HK-2 (cell line): Measurements from ENCODE around the gene KRT36.

Experiments used
- DNase-seq: peaks from one replicate; pipeline ENCODE4 v3.0.0-alpha.2; 2018; ENCODE audit not compliant: unreplicated experiment

KRT36 gene

DNA sequence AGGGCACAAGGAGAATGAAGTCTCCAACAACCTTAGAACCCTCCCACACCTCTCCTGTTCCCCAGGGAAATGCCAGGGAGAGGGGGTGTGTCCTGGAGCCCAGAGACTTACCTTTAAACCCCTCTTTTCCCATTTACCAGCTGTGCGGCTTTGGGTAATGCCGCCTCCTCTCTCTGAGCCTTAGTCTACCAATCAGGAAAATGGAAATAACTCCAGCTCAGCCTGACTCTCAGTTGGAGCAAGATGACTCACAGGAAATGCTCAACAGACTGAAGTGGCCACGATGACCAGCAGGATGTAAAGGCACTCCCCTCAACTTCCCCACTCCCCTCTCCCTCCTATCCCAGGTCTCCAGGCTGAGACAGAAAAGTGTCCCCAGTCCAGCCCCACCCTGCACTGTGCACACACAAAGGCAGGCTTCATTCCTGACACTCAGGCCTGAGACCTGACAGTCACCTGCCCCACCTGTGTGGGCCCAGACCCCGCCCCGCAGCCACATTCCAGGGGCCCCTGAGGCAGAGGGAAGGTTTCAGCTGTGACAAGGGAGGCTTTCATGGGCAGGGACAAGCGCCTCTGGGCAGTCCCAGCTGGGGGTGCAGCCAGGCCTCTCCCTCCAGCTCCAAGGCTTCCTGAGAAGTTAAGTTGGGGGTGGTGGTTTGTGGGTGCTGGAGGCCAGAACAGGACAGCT, 32.0 kb upstream of the KRT36 start:
- DNase-seq = peak; percentile 86

DNA sequence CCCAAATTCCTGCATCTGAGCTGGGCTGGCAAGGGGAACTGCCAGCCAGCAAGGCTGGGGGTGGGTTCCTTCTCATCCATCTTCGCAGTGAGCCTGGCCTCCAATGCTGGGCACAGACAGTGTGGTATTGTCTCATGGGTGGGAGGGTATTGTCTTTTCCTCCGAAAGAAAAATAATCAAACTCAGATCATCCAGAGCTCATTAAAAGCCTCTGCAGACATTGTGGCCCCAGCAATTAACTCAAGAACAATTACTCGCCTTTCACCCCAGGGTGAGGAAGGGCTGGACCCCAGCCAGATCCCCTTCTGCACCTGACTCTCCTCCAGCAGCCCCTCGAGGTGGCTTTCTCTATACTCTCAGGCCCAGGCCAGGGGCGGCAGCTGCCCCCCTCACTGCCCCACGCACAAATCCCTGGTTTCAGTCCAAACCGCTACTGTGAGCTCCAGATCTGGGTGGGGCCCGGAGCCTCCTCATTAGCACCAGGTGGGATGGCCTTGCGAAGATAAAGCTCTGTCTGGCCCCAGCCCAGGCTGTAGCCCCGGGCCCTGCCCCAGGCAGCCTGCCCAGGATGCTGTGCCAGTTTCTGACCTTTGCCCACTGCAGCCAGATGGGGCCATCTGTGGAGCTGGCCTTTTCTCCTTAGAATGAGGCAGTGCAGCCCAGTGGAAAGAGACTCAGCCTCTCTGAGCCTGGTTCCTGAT, 31.3 kb upstream of the KRT36 start:
- no peak for DNase-seq

DNA sequence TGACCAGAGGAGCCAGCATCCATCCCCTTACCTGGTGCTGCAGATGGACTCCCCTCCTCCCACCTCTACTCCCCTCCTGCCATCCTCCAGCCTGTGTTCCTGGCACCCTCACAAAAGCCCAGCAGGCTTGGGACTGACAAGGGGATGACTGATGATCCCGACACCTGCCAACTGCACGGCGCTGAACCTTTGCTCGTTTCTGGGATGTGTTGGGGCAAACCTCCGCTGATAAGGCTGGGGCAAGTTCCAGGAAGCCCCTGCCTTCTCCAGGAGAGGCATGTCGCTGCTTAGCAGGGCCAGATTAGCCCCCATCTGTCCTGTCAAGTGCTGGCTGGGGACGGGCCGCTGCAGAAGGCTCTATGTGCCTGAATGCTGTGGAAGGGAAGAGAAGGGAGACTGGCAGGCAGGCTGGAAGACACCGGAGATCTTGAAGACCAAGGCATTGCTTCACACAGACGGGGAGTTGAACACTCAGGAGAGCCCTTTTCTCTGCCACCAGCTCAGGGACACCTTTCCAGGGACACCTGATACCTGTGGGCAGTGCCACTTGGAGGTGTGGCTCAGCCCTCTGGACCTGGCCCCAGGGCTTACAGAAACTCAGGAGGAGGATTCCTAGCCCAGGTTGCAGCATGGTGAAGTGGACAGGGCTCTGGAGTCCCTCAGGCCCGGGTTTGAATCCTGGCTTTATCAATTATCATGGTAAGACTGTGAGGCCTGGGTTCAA, 30.0 kb upstream of the KRT36 start:
- no peak for DNase-seq

DNA sequence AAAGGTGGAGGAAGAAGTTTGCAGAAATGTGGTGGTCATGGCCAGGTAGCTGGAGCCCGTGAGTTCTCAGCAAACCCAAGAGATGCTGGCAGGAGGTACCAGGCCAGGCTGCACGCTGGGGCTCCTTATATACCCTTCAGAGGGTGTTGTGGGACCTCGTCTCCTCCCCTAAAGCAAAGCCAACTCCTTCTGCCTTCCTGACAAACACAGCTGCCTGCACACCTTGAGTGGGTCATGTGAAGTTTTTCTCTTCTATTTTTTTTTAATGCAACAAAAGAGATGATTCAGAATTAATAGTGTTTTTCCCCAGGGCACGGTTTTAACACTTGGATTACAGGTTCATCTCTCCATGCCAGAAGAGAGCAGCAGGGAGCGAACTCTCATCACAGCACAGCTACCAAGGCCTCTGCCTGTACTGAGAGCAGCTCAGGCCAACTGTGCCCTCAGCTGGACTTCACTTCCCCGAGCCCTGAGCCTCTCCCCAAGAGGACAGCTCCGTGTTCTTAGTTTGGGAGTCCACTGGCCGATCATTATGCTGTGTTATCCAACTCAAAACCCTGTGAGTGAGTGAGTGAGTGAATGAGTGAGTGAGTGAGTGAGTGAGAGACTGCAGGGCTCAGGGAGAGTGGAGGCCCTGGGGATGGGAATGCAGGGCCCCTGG, 29.2 kb upstream of the KRT36 start, which contains the start of gene KRT15:
KRT15 (minus strand) TSS at position 102 of the 661 bp plus-strand sequence; CDS start at position 39, 63 bp downstream.
- no peak for DNase-seq

DNA sequence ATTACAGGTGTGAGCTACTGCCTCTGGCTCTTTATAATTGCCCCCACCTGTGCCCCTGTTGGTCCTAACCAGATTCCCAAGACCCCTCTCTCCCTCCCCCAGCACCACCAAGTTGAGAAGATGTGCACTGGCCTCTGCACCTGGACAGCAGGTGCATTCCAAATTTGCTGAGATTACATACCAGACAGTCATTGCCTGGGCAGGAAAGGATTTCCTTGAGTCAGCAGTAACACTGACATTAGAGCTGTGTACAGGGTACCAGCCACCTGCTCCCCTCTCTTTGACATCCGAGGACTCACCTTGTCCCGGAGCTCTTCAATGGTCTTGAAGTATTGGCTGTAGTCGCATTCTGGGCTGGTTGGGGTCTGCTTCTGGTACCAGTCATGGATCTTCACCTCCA, 28.3 kb upstream of the KRT36 start:
- DNase-seq = no peak

DNA sequence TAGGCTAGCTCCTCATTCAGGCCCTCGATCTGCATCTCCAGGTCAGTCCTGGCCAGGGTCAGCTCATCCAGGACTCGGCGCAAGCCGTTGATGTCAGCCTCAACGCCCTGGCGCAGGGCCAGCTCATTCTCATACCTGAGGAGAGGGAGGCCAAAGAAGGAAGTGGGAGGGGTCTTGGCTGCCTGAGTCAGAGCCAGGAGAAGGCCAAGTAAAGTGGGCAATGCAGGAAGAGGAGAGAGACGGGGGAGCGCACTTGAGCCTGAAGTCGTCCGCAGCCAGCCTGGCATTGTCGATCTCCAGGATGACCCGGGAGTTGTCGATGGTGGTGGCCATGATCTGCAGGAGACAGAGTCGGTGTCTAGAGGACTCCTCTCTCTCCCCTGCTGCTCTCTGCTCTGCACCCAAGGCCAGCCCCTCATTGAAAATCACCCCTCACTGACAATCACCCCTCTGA, 27.1 kb upstream of the KRT36 start:
- DNase-seq = no peak

DNA sequence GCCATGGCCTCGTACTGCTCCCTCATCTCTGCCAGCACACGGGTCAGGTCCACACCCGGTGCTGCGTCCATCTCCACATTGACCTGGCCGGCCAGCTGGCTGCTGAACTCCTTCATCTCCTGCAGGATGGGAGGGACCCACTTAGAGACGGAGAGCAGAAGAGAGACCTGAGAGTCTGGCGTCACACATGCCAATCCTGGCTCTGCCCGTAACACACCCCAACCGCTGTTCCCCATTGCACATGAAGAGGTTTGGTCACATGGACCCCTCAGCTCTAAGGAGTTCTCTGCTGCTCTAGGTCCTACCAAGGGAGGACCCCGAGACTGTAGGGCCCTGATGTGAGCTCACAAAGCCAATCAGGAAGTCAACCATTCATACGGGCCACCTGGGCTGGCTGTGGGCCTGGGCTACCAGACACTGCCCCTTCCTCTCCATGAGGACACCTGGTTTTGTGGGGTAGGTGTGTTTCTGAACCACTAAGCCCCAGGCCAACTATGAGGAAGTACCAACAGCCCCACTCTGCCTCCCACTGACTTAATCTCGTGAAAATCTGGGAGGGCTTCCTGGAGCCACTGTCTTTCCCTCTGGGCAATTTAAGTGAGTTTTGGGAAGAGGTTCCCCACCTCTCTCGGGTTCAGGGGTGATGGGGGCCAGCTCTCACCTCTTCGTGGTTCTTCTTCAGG, 26.6 kb upstream of the KRT36 start:
- no peak for DNase-seq

DNA sequence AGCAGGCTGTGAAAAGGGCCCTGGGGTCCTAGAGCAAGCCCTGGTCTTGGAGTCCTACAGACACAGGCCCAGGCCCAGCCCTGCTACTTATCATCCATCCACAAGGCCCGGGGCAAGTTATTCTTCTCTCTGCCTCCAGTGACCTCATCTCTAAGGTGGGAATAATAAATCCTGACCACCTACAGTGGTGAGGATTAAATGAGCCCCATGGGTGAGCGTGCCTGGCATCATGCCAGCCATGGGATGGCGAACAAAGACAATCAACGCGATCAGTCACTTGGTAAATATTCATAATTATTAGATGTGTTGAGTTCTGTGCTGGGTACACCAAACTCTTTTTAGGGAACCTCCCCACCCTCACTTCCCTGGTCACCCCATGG, 23.4 kb upstream of the KRT36 start:
- no peak for DNase-seq

DNA sequence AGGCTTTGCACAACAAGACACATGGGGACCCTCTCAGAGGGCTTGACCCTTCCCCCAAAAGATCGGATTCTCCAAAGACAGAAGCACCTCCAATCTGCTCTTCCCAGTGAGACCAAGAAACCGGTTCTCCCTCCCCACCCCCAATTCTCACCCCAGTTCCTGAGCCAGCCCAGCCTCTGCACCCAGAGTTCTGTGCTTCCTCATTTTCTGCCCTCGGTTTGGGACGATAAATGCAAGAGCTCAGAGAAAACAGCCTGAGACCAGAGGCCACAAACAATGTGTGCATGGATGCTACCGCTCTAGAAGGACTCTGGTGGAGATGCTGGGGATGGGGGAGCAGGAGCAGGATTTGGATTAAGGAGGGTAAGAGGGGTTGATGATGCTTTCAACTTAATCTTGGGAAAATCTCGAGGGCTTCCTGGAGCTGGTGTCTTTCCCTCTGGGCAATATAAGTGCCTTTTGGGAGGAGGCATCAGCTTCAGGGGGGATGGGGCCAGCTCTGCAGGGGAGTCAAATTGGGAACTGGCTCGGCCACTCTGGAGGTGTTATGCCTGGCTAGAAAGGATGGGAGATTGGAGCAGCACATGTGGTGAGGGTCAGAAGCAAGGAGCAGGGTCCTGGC, 22.9 kb upstream of the KRT36 start:
- no peak for DNase-seq

DNA sequence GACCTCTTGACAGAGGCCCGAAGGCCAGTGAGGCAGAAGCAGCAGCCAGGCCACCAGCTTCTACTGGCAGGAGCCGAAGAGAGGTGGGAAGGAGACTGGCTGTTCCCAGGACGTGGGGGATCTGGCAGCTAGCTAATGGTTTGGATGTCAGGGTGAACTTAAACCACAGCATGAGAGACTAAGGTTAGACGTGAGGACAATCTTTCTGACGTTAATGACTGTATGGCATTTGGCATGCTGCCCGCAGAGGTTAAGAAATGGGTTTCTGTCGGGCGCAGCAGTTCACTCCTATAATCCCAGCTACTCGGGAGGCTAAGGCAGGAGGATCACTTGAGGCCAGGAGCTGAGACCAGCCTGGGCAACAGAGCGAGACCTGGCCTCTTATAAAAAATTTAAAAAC, 22.0 kb upstream of the KRT36 start:
- DNase-seq = no peak

DNA sequence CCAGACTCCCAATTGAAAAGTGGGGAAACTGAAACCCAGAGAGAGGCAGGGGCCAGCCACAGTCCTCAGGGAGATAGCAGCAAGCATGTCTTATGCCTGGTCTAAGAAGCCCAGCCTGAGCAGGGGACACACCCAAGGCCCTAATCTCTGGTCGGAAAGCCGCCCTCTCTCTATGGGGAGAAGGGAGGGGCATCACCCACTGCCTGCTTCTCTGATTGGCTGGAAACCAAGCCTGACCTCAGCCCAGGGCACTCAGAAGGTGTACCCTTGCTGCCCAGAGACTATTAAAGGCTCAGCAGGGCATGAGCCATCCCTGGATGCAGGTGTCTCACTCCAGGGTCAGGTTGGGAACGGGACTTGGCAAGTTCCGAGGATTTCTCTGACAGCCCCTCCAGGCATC, 21.4 kb upstream of the KRT36 start:
- DNase-seq = no peak

DNA sequence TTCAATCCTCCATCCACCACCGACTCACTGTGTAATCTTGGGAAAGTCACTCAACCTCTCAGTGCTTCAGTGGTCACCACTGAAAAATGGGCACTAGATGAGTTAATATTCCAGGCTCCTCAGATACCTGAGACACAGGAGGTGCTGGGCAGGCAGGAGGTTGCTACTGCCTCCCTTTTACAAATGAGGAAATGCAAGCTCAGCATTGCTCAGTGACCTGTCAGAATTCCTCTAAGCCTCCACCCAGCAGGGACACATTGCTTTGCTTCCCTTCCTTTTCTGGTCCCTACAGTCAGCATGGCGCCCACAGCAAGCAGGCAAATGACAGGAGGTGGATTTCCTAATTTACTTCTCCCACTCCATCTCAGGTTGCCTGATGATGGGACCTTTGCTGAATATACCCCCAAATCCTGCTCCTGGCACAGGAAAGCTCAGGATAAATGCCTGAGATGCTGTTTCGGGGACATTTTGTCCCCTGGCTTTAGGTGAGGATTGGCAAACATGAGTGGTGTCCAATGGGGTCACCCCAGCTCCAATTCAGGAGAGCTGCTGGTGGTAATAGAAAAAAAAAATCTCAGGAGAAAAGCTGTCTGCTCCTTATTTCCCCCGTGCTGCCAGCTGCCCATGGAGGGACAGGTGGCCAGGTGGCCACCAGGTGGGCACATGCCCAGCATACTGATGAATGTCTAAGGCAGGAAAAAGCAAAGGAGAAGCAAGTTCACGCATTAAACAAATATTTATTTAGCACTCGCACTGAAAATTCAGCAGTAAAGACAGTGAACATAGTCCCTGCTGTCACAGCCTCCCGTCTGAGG, 20.7 kb upstream of the KRT36 start:
- DNase-seq = no peak

DNA sequence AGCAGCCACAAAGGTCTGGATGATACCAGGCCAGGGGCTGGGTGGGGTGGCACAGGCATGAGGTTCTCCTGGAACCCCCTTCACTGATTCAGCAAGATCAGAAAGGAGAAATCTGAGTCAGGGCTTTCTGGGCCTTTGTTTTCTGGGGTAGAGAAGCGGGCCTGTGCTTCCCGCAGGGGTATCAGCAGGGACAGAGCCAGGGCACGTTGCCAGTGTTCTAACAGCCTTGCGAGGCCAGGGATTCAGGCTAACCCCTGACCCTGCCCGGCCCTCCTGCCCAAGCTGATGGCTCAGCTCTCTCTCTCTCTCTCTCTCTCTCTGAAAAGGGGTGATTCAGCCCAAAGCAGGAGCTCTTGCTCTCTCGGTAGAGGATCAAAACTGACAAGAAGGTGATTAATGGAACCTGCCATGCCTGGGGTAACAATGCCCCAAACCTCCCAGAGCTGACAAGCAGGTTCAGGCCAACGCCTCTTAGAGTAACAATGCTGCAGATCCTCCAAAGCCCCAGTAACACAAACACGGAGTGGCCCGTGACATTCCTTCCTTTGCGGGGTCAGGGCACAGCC, 17.7 kb upstream of the KRT36 start:
- DNase-seq = no peak

DNA sequence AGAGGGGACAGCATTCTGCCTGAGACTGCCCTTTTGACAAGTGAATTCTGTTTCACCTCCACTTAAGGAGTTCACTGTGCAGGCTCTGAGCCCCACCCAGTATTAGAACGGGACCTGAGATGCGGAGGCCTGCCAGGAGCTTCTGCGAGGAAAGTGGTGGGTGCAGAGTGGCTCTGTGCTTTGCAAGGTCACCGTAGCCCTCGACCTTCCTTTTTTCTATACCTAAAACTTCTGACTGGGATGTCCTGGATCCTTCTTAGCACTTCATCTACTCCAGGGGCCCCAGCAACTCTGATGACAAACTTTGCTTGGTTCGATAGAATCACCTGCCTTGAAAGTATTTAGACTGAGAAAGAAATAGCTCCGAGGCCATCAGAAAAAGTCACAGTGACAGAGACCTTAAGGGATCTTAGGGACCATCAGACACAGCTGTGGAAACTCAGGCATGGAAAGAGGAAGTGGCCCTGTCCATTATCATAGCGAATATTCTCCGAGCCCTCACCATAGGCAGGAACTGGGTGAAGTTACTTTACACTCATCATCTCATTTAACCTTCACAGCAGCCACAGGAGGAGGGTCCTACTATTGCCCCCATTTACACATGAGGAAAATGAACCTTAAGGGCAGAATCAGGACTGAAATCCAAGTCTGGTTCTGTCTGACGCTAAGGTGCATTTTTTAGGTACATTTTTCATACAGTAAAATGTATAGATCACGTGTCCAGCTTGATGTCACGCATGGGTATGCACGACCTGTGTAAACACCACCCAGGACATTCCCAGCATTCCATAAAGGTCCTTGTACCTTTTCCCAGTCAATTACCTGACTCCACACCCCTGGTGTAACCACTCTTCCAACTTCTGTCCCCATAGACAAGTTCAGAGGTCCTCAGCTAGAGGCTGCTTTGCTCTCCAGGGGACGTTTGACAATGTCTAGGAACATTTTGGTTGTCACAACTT, 16.4 kb upstream of the KRT36 start:
- DNase-seq = no peak

DNA sequence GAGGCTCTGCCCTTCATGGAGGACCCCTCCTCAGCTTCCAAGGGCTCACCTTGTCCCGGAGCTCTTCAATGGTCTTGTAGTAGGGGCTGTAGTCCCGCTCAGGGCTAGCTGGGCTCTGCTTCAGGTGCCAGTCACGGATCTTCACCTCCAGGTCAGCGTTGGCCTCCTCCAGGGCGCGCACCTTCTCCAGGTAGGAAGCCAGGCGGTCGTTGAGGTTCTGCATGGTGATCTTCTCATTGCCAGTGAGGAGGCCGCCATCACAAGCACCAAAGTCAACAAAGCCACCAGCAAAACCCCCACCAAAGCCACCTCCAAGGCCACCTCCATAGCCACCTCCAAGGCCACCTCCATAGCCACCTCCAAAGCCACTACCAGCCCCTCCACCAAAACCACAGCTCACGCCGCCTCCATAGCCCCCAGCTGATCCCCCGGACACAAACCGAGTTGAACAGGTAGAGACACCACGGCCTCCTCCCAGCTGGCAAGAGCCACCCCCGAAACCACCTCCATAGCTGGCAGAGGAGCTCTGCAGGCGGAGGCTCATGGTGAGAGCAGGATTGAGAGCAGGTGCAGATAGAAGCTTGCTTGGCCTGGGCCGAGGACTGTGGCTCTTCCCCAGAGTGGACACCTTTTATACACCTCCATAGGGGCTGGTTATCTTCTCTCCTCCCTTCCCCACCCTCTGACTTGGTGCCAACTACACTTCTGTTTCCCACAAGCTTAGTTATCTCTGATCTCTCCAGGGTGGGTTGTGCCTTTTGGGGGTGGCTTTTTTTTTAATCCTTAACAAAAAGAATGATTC, 15.5 kb upstream of the KRT36 start, which contains the start of gene KRT13:
KRT13 (minus strand) TSS at position 606 of the 802 bp plus-strand sequence; CDS start at position 544, 62 bp downstream.
- no peak for DNase-seq

DNA sequence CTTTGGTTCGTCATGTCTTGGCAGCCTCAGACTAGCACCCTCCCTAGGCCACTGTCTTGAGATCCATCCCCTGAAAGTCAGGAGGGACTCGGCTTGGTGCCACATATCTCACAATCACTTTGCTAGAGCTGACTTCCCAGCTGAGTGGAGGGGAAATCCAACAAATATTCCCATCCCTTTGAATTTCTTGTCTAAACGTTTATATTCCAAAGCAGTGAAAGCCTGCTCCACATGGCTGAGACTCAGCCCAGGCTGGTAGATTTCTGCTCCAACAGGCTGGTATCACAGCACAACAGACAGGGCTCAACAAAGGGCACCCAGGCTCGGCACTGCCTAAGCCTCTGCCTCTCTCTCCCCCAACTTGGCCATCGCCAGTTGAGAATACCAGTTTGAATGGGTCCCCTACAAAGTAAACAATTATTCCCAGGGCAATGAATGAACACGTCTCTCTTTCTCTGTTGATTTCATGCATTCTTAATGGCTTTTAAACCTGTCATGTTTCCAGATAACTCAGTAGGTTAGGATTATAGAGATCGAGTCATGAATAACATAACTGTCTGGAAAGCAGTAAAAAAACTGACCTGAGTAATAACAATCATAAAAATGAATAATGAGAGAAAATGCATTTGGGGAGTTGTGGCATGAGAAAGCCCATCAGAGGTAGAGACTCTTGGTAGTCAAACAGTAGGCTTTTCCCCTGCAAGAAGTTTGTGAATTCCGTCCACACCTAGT, 14.7 kb upstream of the KRT36 start:
- no peak for DNase-seq

DNA sequence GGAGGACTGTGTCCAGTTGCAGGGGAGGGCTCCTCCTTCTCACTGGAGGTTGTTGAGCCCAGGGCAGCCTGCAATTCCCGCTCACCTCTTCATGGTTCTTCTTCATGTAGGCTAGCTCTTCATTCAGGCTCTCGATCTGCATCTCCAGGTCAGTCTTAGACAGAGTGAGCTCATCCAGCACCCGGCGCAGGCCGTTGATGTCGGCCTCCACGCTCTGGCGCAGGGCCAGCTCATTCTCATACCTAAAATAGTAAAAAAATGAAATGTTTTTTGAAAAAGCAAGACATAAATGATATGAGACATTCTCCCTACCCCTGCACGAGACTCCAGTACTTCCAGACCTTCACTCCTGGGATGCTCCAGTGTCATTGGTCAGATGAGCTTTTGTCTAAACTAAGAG, 13.5 kb upstream of the KRT36 start:
- DNase-seq = no peak
